Putamen (tissue), 1 donor: ENCODE results near the gene TEX26.

Experiments
- DNase-seq: peaks from one replicate; pipeline ENCODE4 v3.0.0-alpha.2; 2016; ENCODE audit warnings: low spot score

The TEX26 gene

DNA sequence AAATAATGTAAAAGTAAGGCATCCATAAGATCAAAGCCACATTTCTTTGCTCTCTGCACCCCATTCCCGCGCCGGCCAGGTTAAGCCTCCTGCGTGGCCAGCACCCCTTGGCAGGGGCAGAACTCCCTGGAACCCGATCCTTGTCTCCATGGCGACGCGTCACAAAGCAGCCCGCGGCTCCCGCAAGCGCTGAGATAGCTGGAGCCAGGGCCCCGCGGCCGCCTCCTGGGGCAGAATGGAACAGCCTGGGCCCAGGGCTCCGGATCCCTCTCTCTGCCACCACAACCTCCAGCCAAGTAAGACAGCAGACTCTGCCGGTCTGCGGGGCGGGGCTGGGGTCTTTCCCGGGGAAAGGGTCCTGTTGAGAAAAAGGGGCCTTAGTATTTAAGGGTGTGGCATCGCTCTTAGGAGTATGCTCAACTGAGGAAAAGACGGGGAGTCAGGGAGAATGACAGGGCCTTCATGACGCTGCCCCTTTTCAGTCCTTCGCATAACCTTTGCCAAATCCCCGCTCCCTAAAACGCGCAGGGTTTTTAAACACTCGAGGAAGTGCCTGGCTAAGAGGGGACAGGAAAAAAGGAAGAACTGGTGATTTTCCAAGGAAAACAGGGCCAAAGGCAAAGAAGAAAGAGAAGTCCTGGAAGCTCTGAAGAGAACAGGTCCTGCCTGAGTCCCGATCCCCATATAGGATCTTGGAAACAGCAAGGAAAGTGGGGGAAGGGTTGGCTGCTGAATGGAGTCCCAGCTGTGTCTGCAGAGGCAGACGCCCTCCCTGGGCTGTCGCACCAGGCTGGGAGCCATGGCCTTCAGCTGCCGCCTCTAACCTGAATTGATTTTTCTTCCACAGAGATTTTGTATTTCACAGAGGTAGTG lies at the start of gene TEX26:
TSS of gene TEX26 (plus strand) at position 176 of the 873 bp plus-strand sequence. CDS start at position 236, 60 bp downstream.
- DNase-seq = no peak

DNA sequence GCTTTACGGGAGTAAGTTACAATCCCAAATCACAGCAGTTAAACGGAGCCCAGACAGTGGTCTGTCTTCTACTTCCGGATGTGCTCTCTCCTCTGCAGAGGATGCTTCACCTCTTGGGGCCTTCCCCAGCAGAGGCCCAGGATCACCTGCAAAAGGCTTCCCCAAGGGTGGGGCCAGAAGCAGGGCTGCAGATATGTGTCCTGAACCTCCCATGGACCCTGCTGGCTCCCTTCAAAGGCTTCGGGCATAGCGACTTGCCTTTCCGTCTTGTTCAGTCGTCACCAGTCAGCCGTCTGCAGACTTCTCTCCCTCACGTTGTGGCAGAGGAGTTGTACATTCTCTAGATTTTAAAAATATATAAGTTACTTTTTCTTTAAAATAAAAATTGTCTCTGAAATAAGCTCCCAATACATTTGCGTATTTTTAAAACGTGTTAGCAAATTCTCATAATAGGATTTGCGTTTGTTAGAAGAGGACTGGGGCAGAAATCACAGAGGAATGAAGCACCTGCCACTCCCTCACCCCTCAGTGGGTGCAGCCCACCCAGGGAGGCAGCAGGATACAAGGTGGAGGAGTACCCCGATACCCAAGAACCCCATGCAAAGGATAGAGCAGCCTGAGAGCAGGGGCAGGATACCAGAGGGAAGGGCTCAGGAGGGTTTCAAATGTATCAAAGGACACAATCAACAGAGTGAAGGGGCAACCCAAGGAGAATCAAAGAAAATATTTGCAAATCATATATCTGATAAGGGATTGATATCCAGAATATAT lies 49.3 kb upstream of the TEX26 start:
- no peak for DNase-seq

DNA sequence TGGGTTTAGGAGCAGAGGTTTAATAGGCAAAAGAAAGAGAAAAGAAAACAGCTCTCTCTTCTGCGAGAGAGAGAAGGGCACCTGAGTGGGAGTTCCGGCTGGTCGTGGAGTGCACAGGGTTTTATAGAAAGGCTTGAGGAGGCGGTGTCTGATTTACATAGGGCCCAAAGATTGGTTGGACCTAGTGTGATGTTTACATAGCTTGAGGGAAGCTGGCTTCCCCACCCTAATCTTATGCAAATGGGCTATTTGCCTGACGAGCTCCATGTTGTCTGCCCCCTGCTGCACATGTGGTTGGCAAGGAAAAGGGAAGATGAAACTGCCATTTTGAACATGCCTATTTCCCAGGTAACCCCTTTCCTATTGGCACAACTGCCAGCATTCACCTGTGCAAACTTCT lies 47.9 kb upstream of the TEX26 start:
- DNase-seq = no peak

DNA sequence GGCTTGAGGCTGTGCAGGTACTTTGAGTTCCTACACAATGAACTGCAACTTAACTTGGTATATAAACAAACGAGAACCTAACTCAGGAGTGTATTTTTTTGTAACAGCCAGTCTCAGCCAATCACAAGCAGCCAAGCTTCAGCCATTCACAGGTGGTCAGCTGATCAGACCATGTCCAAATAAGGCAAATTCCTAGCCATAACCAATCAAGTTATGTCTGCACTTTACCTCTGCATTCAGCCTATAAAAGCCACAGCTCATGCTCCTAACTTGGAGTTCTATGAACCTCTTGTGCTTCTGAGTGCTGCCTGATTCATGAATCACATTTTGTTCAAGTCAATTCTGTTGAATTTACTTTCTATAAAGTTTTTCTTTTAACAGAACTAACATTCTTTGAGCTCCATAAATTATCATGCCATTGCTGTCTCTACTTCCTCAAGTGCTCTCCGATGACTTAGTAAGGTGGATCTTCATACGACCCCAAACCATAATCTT lies 43.2 kb upstream of the TEX26 start:
- no peak for DNase-seq

DNA sequence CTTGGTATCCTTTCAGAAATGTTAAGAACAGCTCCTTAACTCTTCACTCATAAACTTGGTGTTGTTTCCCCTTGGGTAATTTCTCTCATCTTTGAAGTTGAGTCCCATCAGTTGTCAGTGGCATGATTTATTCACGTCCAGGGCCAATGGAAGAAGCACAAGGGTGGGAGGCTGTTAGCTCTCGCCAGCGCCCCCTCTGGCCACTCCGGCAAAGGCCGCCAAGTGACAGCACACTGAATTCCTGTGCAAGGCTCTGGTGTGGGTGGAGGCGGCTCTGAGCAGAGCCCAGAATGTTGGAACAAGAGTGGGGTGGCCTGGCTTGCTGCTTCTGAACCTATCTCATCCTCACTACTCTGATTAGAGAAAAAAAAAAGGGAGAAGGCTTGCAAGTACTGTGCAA lies 39.5 kb upstream of the TEX26 start:
- DNase-seq = no peak

DNA sequence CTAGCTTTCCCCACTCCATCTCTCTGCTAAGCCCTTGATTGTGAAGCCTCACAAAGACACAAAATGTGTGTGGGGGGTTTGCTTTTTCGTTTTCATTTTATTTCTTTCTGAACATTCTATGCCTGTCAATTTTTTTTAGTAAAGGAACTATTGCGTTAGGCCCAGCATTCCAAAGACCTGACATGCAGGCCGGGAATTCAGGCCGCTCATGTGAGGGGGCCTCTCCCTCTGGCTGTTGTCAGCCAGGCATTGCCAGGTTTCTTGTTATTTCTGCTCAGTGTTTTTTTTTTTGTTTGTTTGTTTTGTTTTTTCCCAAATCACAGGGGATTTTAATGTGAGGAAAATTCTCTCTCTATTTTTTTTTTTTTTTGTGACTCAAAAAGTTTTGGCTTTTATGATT lies 36.7 kb upstream of the TEX26 start:
- DNase-seq = no peak

DNA sequence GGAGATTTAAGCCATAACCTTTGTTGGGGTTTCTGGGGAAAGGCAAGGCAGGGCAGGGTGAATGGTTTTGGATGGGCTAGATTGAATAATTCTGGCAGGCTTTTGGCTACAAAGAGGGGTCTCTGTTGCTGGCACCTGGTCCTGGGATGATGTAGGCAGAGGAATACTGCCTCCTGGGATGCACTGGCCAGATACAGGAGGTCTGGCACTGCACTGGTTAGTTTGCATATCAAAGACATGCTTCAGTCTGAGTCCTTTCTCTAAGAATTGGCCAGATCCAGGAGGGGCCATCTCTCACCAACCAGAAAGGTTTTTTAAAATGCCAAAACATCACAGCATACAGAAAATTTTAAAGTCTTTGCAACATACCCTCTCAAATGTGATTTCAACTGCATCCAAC lies 34.4 kb upstream of the TEX26 start:
- DNase-seq = no peak

DNA sequence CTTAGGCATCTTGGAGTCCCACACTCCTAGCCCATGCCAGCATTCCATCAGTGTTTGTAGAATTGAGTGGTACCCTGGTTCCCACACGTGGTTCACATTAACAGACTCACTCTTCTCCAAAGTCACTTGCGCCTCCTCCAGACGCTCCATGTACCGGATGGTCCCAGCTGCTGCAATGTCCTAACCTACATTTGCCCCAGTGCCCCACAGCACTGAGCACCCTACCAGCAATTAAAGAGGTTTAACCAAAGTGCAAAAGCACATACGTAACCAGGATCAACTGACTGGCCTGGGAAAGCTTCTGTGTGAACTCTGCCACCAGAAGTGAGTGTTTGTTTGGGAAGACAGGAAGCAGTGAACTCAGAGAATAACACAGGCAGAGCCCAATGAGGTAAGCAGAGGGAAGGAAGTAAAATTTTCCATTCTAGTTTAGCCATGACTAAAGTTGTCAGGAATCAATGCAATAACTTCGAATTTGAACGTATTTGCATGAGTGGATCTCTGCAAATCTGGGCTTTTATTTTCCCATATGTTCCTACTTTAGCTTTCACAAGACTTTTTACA lies 33.7 kb upstream of the TEX26 start:
- no peak for DNase-seq

DNA sequence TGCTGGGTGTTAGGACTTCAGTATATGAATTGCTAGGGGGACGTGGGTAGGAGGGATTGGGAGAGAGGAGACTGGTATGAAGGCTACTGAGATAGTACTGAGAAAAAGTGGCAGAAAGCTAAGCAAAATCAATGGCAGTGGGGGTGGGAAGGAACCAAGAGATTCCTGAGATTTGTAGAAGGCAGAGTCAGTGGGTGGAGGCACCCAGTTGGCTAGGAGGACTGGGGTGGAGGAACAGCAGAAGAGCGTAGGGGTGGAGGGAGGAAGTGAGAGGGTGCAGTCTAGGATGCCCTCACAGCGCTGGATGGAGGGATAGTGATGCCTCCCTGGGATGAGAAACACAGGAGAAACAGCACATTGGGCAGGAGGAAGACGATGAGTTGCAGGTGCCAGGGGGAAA lies 32.0 kb upstream of the TEX26 start:
- DNase-seq = no peak

DNA sequence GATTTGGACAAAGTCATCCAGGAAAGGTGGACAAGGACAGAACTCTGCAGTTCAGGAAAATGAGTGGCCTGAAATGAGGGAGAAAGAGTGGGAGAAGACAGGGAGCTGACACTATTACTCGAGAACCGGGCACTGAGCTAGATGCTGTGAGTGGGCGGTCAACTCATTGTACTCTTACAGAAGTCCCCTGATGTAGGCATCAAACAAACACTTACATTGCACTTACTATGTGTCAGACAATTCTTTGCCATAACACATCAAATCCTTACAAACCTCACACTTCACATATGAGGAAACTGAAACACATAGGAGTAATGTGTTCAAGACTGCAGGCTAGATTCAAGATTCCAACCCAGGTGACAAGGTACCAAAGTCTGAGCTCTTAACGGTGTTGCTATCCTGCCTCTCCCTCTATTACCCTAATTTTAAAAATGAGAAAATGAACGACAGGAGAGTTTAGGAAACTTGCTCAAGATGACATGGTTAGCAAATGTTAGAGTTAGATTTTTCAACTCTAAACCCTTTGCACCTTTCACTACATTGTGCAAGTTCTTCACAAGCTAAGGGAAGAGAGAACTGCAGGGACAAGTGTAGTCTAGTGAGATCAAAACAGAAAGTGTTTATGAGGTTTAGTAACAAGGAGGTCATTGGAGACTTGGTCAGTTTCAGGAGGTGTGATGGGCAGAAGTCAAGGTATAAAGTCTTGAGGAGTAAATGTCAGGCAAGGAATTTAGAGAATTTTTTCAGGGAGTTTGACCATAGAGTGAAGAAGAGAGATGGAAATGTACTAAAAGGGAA lies 31.3 kb upstream of the TEX26 start:
- no peak for DNase-seq

DNA sequence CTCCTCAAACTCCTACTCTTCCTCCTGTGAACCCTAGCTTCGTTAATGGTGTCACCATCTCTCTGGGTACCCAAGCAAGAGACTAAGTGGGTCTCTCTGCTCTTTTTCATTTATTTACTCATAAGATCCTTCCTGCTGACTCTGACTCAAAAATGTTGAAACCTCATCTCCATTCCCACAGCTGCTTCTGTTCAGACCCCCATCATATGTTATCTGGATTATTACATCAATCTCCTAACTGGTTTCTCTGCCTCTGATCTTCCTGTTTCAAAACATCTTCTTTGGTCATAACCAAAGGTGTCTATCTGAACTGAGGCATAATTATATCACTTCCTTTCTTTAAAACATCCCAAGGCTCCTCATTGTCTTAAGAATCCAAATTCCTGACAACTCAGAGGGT lies 28.4 kb upstream of the TEX26 start:
- DNase-seq = no peak

DNA sequence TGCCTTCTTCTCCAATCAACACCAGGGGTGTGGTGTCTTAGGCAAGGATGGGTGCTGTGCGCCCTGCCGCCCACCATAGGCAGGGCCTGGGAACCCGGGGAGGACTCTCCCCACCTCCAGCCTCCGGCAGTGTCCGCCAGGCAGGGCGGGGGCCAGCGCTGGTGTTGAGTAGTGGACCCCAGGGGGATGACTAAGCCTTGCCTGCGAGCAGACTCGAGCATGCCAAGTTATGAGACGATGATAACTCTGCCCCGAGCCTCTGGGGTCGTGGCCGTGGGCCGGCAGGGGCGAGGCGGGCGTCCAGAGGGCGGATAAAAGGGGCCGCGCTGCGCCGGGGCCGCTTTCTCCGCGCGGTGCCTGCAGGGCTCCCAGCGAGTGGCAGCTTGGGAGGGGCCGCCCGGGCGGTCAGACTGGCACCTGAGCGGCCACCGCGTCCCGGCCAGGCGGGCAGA lies 26.5 kb upstream of the TEX26 start, which contains the start of gene MEDAG:
TSS of gene MEDAG (plus strand) at position 340 of the 452 bp plus-strand sequence. CDS start 245 bp downstream, outside the sequence.
- DNase-seq = no peak

DNA sequence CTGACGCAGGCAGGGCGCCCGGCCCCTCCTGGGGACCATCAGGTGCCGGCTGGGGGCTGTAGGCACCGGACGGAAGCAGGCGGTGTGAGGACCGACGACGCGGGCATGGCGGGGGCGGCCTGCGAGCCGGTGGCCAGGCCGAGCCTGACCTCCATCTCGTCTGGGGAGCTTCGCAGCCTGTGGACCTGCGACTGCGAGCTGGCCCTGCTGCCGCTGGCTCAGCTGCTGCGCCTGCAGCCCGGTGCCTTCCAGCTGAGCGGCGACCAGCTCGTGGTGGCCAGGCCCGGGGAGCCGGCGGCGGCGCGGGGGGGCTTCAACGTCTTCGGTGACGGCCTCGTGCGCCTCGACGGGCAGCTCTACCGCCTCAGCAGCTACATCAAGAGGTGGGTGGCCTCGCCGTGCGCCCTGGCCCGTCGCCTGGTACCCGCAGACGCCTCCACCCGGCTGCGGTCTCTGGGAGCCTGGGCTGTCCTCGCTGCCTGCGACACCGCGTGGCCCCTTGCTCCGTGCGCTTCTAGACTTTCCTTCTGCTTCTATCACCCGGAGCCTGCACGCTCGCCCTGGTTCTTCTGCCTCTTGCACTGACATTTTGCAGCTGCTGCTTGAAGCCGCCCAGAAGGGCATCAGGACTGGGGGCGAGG lies 25.9 kb upstream of the TEX26 start:
- no peak for DNase-seq

DNA sequence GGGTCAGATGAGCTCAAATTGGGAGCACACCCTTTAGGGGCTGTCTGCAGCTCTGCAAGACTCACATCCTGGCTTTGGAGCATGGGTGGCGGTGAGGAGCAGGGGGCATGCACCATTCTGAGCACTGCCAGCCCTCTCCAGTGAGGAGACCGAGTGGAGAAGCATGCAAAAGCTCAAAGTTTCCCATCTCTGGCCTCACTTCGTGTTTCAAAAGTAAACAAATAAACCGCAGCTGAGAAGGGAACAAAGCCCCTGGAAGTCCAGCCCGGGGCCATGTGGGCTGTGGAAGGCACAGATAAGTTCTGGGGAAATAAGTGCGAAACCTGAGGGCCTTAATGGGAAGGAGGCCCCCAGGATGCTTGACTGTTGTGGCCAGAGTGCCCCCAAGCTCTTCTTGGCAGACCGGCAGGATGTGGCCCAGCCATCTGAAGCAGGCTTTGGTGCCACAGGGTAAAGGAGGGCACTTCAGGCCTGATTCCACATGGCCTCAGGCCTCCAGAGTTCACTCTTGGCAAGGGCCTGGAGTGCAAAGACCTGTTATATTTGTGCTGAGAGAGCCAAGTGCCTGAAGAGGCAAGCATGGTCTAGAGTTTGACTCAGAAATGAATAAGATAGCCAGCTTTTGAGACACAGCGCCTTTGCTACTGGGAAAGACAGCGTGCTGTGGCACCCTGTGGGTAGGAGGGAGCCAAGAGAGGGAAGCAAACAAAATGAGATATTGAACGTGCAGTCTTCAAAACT lies 25.2 kb upstream of the TEX26 start:
- no peak for DNase-seq

DNA sequence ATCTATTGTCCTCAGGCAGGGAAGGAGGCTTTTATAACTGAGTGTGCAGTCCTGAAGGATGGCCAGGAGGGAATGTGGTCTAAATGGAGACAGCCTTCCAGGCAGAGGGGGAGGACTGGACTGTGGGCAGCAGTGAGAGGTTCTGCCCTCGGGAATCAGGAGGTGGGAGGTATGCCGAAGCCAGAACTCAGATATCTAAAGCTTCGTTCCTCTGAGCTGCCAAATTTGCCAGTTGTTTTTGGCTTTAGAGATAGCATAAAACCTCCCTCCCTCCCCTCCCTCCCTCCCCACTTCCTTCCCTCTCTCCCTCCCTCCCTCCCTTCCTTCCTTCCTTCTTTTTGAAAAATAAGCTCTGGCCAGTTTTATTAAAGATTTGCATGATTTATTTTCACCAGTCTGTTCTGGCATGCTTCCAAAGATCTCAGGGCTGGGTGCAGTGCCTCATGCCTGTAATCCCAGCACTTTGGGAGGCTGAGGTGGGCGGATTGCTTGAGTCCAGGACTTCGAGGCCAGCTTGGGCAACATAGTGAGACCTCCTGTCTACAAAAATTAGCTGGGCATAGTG lies 24.0 kb upstream of the TEX26 start:
- DNase-seq = no peak

DNA sequence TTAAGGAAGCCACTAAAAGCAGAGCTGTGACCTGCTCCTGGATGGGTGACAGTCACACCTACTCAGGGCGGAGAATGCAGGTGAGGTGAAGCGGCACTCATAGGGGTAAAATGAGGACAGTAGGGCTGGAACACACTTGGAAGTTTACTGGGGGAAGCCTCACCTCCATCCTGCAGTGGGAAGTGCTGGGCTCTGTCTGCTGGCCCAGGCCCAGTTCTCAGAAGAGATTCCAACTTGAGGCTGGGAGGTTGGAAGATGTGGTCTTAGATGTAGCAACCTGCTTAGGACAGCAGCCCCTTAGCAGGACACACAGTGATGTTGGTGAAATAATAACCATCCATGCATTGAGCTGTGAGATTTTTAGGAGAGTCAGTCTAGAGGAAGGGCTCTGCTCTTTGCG lies 21.8 kb upstream of the TEX26 start:
- DNase-seq = no peak

DNA sequence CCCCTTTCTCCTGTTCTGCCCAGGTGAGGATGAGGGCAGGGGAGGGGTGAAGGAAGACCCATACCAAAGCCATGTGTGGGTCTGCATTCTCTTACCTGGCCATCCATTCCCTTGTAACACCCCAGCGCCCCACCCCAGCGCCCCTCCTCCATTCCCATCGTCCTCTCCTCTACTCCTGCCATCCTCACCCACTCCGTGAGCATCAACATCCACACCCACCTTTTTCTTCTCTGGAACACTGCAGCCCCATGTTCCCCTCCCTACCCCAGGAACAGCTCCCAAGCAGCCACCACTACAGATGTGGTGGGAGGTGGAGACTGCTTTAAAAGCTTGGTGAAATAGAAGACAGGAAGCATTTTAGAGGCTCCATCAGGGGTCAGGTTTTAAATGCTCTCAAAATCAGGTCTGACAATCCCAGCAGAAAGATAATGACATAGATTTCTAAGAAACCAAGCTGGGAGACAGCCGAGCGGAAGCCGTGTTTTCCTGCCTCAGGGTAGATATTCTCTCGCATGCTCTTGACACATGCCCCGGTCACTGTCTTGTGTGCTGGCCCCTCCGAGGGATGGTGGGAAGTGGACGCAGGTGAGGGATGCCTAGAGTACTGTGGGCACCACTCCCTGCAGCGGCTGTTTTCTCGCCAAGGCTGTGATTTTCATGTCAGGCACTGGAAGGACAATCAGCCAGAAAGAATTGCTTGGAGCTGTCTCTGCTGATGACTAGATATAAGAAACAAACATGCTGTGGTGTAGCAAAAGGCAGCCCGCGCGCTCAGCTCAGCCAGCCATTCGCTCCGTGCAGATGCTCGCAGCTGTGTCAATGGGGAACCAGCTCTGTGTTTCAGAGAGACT lies 16.5 kb upstream of the TEX26 start:
- DNase-seq = no peak

DNA sequence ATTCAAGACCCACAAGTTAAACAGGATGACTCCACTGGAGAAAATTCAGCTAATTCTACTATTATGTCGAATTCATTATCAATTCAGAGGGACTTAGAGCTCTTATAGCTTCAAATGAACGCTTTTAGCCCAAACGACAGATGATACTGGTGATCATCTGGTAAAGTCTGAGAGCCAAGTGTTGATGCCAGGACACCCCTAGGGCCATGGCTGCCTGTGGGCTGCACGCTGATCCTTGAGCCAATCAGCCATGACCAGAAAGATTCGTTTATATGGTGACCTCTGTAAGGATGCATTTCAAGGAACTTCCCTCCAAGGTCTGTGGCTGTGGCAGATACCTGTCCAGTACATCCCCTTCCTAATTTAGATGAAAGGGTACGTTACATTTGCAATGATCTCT lies 15.5 kb upstream of the TEX26 start:
- DNase-seq = no peak
